HG03139 (cell line): ENCODE data around the gene OR8B12.
"Not testable (repeated sequence)": the region's sequence is repeated elsewhere in the genome, so short reads cannot be mapped to it uniquely, and the experiment has no call there.

Source experiments
- ATAC-seq: cut with Tn5 transposase; IDR thresholded peaks from one replicate; pipeline ENCODE4 v1.9.1; 2021; ENCODE audit not compliant: unreplicated experiment

The OR8B12 gene

DNA sequence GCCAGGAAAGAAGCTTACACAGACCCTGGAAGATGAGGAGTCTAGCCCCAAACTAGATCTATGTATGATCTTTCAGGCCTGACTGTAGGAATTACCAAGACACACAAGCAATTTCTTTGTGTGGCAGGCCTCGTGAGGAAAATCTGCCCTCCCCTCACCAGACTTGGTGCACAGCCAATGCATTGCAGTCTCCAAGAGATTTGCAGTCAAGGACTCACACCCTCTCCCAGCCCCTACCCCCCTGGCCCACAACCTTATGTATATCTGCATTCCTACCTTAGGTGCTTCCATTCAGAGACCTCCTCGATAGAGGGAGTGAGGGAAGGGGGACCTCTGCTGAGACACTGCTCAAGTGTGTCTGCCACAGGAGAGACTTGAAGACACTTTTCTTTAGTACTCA is 9.8 kb downstream of the OR8B12 start:
- no peak for ATAC-seq

DNA sequence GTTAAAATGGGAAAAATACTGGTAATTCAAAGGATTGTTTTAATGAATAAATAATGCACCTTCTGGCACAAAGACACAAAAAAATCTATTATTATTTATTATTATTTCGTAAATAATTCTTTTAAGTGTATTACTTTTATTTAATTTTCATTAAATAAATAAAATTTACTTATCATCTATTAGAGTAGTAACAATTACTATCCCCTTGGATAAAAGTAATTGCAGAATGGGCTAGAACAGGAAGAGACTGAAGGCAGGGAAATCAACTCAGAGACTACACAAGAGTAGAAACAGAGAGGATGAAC is 23.0 kb downstream of the OR8B12 start:
- no peak for ATAC-seq

DNA sequence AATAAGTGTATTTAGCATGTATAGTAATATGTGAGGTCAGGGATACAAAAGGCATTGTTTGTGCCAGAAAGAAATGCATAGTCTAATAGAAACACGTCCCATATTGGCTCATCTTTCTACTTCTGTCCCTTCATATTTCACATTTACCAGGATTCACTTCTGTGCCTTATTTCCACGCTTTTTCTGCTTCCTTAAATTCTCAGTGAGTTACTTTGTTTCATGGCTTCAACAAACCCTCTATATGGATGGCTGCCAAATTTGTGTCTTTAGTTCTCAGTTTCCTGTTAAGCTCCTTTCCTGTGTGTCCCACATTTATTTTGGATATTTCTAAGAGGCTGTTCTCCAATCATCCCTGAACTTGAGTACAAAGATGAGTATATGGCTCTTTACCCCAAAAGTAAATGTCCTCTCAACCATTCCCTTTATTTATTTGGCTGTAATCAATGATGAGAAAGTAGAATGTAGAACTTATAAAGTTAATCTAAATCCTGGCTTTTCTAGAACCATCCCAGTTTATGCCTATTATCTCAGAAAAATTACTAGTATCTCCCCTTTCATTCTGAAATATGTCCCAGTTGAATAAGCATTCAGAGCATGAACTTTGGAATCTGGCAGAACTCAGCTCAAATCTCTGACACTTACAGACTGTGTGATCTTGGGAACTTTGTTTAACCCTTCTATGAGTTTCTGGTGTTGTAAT is 23.5 kb downstream of the OR8B12 start:
- ATAC-seq: no peak

DNA sequence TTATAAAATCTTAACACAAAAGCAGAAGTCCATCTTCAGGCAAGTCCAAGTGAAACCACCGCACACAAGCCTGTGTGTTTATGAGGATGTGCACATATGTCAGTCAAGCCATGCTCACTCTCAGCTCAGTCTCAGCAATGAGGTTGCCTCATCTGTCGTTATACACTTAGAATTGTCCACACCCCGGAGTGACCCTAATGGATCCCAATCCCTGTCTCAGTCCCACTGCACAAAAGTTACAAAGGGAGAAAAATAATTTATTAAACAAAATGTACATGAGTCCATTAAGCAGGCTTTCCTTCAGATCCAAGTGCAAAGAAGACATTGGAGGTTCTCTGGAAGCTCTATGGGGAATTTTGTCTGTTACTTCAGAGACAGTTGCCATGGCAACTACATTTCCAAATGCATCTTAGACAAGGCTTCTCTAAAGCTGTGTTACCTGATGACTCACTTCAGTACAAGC is 24.4 kb downstream of the OR8B12 start:
- ATAC-seq: no peak

DNA sequence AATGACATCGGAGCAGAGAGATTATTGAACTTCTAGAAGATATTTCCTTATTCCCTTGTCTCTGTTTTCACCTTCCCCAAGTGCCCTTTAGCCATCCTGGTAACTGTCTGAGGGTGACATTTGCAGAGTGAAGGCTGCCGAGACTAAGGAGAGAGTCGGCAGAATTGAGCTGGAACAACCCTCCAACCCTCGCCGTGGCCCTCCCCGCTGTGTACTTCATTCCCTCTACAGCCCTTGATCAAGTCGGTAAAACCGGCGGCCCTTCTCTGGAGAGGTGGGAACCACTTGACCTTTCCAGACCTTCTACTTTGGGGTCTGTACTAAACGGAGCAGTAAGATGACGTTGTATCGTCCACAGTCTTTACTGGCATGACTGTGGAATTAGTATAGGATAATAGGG is 26.1 kb downstream of the OR8B12 start:
- ATAC-seq: no peak

DNA sequence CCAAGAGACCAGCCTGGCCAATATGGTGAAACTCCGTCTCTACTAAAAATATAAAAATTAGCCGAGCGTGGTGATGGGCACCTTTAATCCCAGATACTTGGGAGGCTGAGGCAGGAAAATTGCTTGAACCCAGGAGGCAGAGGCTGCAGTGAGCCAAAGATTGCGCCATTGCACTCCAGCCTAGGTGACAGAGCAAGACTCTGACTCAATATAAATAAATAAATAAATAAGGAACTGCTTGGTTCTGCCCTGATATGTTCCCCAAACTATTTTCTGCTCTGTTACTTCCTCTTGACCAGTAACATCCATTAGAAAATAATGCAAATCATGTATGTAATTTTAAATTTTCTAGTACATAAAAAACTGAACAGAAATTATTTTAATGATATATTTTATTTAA is 28.8 kb downstream of the OR8B12 start:
- ATAC-seq: not testable (repeated sequence)

DNA sequence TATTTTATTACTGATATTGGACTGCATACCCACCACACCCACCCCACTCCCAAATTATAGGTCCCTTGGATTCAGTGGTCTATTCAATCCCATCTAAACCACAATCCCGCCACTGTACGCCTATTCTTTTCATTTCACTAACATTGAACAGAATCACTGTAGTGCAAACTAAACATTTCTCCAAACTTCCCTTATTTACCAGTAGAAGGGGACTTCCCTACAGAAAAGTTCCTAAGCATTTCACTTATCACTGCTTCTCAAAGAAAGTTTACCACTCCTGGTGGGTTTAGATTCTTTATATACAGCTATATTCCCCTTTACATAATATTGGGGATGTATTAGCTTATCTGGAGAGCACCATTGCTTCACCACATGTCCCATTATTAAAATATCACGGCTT is 29.3 kb downstream of the OR8B12 start:
- no peak for ATAC-seq

DNA sequence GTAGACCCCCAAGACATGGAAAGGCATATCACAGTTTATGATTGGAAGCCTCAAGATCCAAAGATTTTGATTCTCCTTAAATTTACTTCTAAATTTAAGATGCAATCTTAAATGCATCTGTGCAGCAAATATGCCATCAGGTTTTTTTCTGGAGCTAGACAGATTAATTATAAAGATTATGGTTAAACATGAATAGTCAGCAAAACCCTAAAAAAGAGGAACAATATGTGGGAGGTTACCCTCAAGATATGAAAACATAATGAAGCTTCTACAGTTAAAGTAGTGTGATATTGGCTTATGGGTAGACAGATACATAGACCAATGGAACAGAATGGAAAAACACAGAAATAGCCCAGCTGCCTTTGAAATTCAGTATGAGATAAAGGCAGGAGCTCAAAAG is 31.7 kb downstream of the OR8B12 start:
- ATAC-seq: no peak

DNA sequence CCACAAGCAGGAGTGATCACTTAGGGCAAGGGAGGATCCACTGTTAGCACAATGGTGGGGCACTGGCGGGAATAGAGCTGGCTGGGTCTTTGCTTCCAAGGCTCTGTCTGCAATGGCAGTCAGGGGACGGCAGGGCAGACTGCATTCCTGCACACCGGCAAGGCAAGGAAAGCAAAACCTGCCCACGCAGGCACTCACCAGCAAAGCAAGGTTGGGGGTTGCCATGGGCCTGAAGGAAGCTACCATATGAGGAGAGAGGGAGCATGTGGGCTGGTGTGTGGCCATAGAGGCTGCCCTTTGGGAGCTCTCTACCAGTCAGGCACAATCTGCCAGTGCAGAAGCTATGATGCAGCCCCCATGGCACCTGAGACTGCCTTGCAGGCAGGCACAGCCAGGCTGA is 33.2 kb downstream of the OR8B12 start:
- ATAC-seq: no peak

DNA sequence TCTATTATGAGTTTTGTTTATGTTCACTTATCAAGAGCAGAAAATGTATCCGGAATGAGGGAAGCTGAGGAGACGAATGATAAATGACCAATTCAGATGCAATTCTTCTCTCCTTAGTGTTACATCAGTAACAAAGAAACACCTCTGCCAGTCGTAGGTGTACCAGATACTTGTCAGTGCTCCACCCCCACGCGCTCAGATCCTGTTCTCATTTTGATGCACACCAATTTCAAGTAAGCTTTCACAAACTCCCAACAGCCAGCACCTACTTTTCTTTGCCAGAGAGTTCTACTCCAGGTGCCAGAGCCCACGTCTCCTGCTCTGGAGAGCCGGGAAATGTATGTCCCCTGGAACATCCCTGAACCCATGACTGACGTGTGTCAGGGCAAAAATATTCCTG is 43.7 kb downstream of the OR8B12 start:
- ATAC-seq: no peak

DNA sequence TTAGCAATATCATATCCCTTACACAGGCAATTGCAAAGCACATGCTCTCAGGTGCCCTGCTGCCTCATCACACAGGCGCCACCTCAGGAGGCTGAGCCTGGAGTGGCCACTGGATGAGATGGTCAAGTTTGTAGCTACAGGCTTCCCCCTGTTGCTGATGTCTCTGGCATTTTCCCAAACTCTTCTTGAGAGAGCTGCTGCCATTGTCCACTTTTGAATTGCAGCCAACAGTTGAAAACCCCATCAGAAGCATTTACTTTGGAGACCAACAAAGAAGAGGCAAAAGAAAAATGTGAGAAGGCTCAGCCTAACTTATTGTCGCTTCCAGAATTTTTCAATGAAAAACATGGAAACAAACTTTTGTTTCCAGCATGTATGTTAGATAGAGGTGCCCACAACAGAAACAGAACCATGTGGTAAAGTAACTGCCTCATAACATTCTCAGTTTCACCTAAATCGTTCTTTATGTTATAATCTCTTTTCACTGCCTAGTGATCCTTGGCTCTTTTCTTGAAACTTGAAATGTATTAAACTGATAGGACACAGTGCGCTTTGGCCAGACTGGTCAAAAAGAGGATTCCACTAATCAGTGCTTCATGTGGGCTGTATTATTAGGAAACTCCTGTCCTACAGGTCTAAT is 50.3 kb downstream of the OR8B12 start:
- ATAC-seq: no peak
